ENCODE measurements around the gene ZFYVE28.

Gene ZFYVE28

GRCh38 chr4:2270341-2271165, 147.9 kb downstream of the ZFYVE28 start:
- ChIA-PET CTCF (no interaction called here), POLR2A (no interaction called here)
- no peak for DNase-seq (ENCODE audit: extremely low spot score)
- TF ChIP-seq, protein P1, sequence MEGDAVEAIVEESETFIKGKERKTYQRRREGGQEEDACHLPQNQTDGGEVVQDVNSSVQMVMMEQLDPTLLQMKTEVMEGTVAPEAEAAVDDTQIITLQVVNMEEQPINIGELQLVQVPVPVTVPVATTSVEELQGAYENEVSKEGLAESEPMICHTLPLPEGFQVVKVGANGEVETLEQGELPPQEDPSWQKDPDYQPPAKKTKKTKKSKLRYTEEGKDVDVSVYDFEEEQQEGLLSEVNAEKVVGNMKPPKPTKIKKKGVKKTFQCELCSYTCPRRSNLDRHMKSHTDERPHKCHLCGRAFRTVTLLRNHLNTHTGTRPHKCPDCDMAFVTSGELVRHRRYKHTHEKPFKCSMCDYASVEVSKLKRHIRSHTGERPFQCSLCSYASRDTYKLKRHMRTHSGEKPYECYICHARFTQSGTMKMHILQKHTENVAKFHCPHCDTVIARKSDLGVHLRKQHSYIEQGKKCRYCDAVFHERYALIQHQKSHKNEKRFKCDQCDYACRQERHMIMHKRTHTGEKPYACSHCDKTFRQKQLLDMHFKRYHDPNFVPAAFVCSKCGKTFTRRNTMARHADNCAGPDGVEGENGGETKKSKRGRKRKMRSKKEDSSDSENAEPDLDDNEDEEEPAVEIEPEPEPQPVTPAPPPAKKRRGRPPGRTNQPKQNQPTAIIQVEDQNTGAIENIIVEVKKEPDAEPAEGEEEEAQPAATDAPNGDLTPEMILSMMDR (IDR thresholded peaks at IDR 0.05; ENCODE audit: control extremely low read depth, extremely low read depth, low read depth, missing control alignments), result no peak

DNA sequence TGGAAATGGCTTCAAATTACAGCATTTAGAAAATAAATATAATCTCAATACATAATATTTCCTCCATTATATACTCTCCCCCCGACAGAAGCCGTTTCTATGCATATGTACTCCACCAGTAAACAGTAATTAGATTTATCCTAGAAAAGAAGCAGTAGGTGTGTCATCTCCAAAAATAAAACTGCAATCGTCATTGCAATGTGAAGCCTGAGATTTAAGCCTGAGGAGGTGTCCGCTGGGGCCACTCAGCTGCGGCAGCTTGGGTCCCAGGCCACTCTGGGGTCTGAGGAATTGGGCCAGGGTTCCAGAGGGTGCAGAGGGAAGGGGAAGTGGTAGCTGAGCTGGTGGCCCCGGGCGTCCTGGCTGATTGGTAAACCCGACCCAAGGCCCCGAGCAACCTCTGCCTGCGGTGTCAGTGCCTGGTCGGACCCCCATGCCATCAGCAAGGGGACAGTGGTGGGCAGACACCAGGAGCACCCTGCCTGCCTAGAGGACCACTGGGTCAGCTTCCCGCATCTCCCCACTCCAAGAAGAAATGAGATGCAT, 148.8 kb downstream of the ZFYVE28 start:
- CTCF ChIA-PET, result no interaction called here
- TF ChIP-seq, protein P1 (IDR thresholded peaks at IDR 0.05; ENCODE audit: control extremely low read depth, extremely low read depth, low read depth, missing control alignments), result no peak
- no peak for DNase-seq (ENCODE audit: extremely low spot score)
- POLR2A ChIA-PET, result no interaction called here

GRCh38 chr4:2269206-2269531, 149.3 kb downstream of the ZFYVE28 start:
- POLR2A ChIA-PET, result no interaction called here
- DNase-seq (ENCODE audit: extremely low spot score), result no peak
- CTCF ChIA-PET, result no interaction called here
- TF ChIP-seq, protein P1 (IDR thresholded peaks at IDR 0.05; ENCODE audit: control extremely low read depth, extremely low read depth, low read depth, missing control alignments), result no peak

- TF ChIP-seq, protein P1 (IDR thresholded peaks at IDR 0.05; ENCODE audit: control extremely low read depth, extremely low read depth, low read depth, missing control alignments), result no peak
- POLR2A ChIA-PET, result no interaction called here
- CTCF ChIA-PET, result no interaction called here
- DNase-seq (ENCODE audit: extremely low spot score), result no peak
Observed at GRCh38 chr4:2268357-2269205, 149.9 kb downstream of the ZFYVE28 start.

- CTCF ChIA-PET, result no interaction called here
- POLR2A ChIA-PET, result no interaction called here
- DNase-seq (ENCODE audit: extremely low spot score), result no peak
- TF ChIP-seq, protein P1 (IDR thresholded peaks at IDR 0.05; ENCODE audit: control extremely low read depth, extremely low read depth, low read depth, missing control alignments), result no peak
Observed at GRCh38 chr4:2267841-2268240, 150.6 kb downstream of the ZFYVE28 start.

DNA sequence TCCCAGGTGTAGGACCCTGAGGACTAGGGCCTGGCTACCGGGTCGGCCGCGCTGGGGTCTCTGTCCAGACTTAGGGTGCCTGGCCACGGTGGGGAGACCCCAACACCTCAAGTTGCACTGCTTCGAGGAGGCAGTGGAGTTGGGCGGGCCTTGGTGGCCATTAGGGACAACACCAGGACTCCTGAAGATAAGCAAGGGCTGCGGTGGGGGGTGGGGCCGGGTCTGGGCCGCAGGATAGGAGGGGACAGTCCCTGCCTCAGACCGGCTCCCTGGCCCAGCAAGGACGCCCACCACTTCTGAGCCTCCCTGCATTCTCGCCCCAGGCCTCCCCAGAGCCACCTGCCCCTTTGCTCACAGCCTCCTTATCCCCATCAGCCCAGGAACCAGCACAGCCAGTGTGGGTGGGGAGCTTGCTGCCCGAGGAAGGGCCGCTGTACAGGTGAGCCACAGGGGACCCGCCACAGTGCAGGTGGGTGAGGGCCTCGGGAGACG, 151.1 kb downstream of the ZFYVE28 start:
- TF ChIP-seq, protein P1 (IDR thresholded peaks at IDR 0.05; ENCODE audit: control extremely low read depth, extremely low read depth, low read depth, missing control alignments), result no peak
- DNase-seq (ENCODE audit: extremely low spot score), result no peak
- ChIA-PET POLR2A (no interaction called here), CTCF (no interaction called here)
